HepG2 (cell line): Measurements from ENCODE around the gene MAP3K2. TPM values are rescaled to one million over a fixed set of nuclear protein-coding genes. Genes with fewer than 3 reads are reported as not detected.

Experiments used
- AHDC1 ChIP-seq: sonication (generic); formaldehyde crosslinking; IDR thresholded peaks from 2 replicates; pipeline ENCODE4 v1.5.1; 2020; ENCODE audit warnings: mild to moderate bottlenecking, missing genetic modification reagents, borderline replicate concordance
- CAMTA2 ChIP-seq: sonication (generic); formaldehyde crosslinking; IDR thresholded peaks from 2 replicates; pipeline ENCODE4 v1.4.0; 2020; ENCODE audit warnings: mild to moderate bottlenecking, missing genetic modification reagents, borderline replicate concordance
- ETV6 ChIP-seq: sonication (generic); formaldehyde crosslinking; conservative IDR thresholded peaks from 2 replicates; pipeline ENCODE4 v1.4.0; 2020; ENCODE audit warnings: missing genetic modification reagents
- FOXC1 ChIP-seq: sonication (generic); formaldehyde crosslinking; IDR thresholded peaks from 2 replicates; pipeline ENCODE4 v1.8.0; 2022; ENCODE audit warnings: mild to moderate bottlenecking, missing genetic modification reagents, borderline replicate concordance
- HNRNPH1 ChIP-seq: fragments of 200-400 bp; formaldehyde crosslinking; optimal IDR thresholded peaks from 2 replicates; pipeline ENCODE3; 2017; ENCODE audit warnings: mild to moderate bottlenecking, low read depth, low read length
- MIER3 ChIP-seq: IDR thresholded peaks from 2 replicates; pipeline ENCODE4 v1.6.1; 2016; ENCODE audit warnings: missing compliant biosample characterization, borderline replicate concordance
- MYNN ChIP-seq: sonication (generic); formaldehyde crosslinking; IDR thresholded peaks from 2 replicates; pipeline ENCODE4 v1.4.0; 2020; ENCODE audit warnings: mild to moderate bottlenecking, low read depth, missing genetic modification reagents
- SKIL ChIP-seq: sonication (generic); formaldehyde crosslinking; IDR thresholded peaks from 2 replicates; pipeline ENCODE4 v1.8.0; 2022; ENCODE audit warnings: missing genetic modification reagents, mild to moderate bottlenecking, moderate library complexity, borderline replicate concordance
- TERF1 ChIP-seq: sonication (generic); formaldehyde crosslinking; IDR thresholded peaks from 2 replicates; pipeline ENCODE4 v1.8.0; 2022; ENCODE audit warnings: mild to moderate bottlenecking, missing genetic modification reagents, moderate library complexity
- YEATS4 ChIP-seq: sonication (generic); formaldehyde crosslinking; IDR thresholded peaks from 2 replicates; pipeline ENCODE4 v1.4.0; 2020; ENCODE audit warnings: missing genetic modification reagents, borderline replicate concordance
- ZNF101 ChIP-seq: sonication (generic); formaldehyde crosslinking; IDR thresholded peaks from 2 replicates; pipeline ENCODE4 v1.4.0; 2020; ENCODE audit warnings: mild to moderate bottlenecking, low read depth, missing genetic modification reagents, borderline replicate concordance
- ZNF317 ChIP-seq: sonication (generic); formaldehyde crosslinking; IDR thresholded peaks from 2 replicates; pipeline ENCODE4 v1.5.0; 2020; ENCODE audit warnings: mild to moderate bottlenecking, missing genetic modification reagents
- ZNF337 ChIP-seq: sonication (generic); formaldehyde crosslinking; IDR thresholded peaks from 2 replicates; pipeline ENCODE4 v1.5.1; 2020; ENCODE audit warnings: missing genetic modification reagents, low read depth, mild to moderate bottlenecking, borderline replicate concordance
- ZNF496 ChIP-seq: sonication (generic); formaldehyde crosslinking; IDR thresholded peaks from 2 replicates; pipeline ENCODE4 v1.8.1; 2023; ENCODE audit warnings: mild to moderate bottlenecking, moderate library complexity, missing genetic modification reagents; ENCODE audit not compliant: insufficient replicate concordance
- ZNF678 ChIP-seq: sonication (generic); formaldehyde crosslinking; IDR thresholded peaks from 2 replicates; pipeline ENCODE4 v1.4.0; 2020; ENCODE audit warnings: mild to moderate bottlenecking, missing genetic modification reagents
- ZNF770 ChIP-seq: sonication (generic); formaldehyde crosslinking; IDR thresholded peaks from 2 replicates; pipeline ENCODE4 v1.5.0; 2020; ENCODE audit warnings: mild to moderate bottlenecking, missing genetic modification reagents
- polyA plus RNA-seq, 8 experiments: library from polyadenylated mRNA; depleted of rRNA in 3 of 8; stranded (reverse) in 7 of 8; unstranded in 1 of 8; fragments of >200 nt; fragmentation: Illumina TruSeq in 4 of 8; extraction: Trizol in 4 of 8; gene quantifications; 2 replicates each; pipeline versions ENCODE4 v1.2.1 to v1.2.3, GENCODE V29; 2011 to 2016; ENCODE audit warnings: low read depth in 4 of 8, missing spikeins in 1 of 8, mixed read lengths in 1 of 8; ENCODE audit not compliant: insufficient read depth in 1 of 8
- total RNA-seq, 5 experiments: library from RNA; depleted of rRNA; stranded (reverse); fragments of >200 nt; fragmentation: Illumina TruSeq; extraction: Trizol; gene quantifications; 2 replicates each; pipeline ENCODE4 v1.2.3, GENCODE V29; 2016; ENCODE audit warnings: low read depth in 1 of 5

MAP3K2 gene
- total and polyA plus RNA-seq, 2 of the 13 experiments (the other 11 are each of a cell fraction or from before 2014, with no cell fraction given) = 12.2 to 37.2 TPM

- TF ChIP-seq HNRNPH1 = no peak
- TF ChIP-seq YEATS4 = no peak; the same call in 1 of the 2 replicates
- TF ChIP-seq ZNF337 (CRISPR knock-in tag) = no peak
- no peak for TF ChIP-seq ZNF317 (CRISPR knock-in tag)
- TF ChIP-seq ZNF770 (CRISPR knock-in tag) = no peak
- no peak for TF ChIP-seq ZNF496 (CRISPR knock-in tag)
- no peak for TF ChIP-seq ZNF678 (CRISPR knock-in tag)
- 0 out of 2 replicates have a peak, but pooled peaks have one; percentile 46 for TF ChIP-seq FOXC1 (CRISPR knock-in tag)
- TF ChIP-seq MYNN = no peak
- TF ChIP-seq SKIL = peak; percentile 75
- TF ChIP-seq TERF1 (CRISPR knock-in tag) = no peak
- peak; percentile 87 for TF ChIP-seq MIER3 (CRISPR knock-in tag)
- no peak for TF ChIP-seq ZNF101 (CRISPR knock-in tag)
- no peak; the same call in 1 of the 2 replicates for TF ChIP-seq ETV6 (CRISPR knock-in tag)
- TF ChIP-seq CAMTA2 (CRISPR knock-in tag) = no peak
- TF ChIP-seq AHDC1 = peak; percentile 75; the same call in 1 of the 2 replicates
Measured at GRCh38 chr2:127414638-127415592, 27.1 kb upstream of the MAP3K2 start (continued).
